Endothelial cell of umbilical vein (primary cell): ENCODE data around the gene RHOG.

ENCODE experiments used
- JUN ChIP-seq: IDR thresholded peaks from 2 replicates; pipeline ENCODE4 v1.6.1; 2011; ENCODE audit warnings: borderline replicate concordance, low read depth; ENCODE audit not compliant: insufficient read length, insufficient read depth
- POLR2A ChIP-seq: IDR thresholded peaks from 2 replicates; pipeline ENCODE4 v1.6.1; 2012; ENCODE audit warnings: low read depth, mild to moderate bottlenecking, control low read depth, low read length
- TF ChIP-seq, protein P1 (sequence below), 2 donors: IDR thresholded peaks; 1 replicate in 1 of 2; 2 replicates in 1 of 2; pipeline ENCODE4 v1.5.1; 2011; ENCODE audit warnings: low read length in 2 of 2, mild to moderate bottlenecking in 2 of 2, moderate library complexity in 2 of 2, control low read depth in 1 of 2, inconsistent platforms in 1 of 2, low read depth in 1 of 2; ENCODE audit not compliant: insufficient read depth in 1 of 2; ENCODE audit errors: extremely low read depth in 1 of 2

DNA sequence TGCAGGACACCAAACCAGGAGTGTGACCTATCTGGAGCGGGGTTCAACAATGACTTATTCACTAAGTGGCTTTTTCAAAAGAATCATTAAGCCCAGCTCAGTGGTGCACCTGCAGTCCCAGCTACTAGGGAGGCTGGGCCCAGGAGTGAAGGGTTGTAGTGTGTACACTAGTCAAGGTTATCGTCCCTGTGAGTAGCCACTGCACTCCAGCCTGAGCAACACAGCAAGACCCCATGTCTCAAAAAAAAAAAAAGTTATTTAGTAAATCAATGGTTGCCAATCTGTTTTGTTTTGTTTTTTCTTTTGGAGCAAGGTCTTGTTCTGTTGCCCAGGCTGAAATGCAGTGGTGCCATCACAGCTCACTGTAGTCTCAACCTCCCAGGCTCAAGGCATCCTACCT lies 7.9 kb downstream of the RHOG start:
- TF ChIP-seq, protein P1, sequence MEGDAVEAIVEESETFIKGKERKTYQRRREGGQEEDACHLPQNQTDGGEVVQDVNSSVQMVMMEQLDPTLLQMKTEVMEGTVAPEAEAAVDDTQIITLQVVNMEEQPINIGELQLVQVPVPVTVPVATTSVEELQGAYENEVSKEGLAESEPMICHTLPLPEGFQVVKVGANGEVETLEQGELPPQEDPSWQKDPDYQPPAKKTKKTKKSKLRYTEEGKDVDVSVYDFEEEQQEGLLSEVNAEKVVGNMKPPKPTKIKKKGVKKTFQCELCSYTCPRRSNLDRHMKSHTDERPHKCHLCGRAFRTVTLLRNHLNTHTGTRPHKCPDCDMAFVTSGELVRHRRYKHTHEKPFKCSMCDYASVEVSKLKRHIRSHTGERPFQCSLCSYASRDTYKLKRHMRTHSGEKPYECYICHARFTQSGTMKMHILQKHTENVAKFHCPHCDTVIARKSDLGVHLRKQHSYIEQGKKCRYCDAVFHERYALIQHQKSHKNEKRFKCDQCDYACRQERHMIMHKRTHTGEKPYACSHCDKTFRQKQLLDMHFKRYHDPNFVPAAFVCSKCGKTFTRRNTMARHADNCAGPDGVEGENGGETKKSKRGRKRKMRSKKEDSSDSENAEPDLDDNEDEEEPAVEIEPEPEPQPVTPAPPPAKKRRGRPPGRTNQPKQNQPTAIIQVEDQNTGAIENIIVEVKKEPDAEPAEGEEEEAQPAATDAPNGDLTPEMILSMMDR (IDR thresholded peaks at IDR 0.05; ENCODE audit: extremely low read depth in 1 of 2, insufficient read depth in 1 of 2, low read depth in 1 of 2, low read length in 2 of 2), result no peak
- TF ChIP-seq POLR2A (no peak), JUN (no peak)
